Tibial artery (tissue), 4 donors: Measurements from ENCODE around the gene TMEM63A.

Source experiments
- DNase-seq, 2 donors: peaks; one replicate each; pipeline ENCODE4 v3.0.0-alpha.2; 2019
- H3K27ac ChIP-seq, 2 donors: fragments of 200-600 bp; sonication (generic) in 1 of 2; 1 replicate in 1 of 2; 2 replicates in 1 of 2; pipeline ENCODE4 v1.5.1; 2018 to 2019; ENCODE audit warnings: mild to moderate bottlenecking in 1 of 2
- H3K27me3 ChIP-seq, 2 donors: fragments of 200-600 bp; sonication (generic) in 1 of 2; one replicate each; pipeline versions ENCODE4 v1.5.1 to v1.6.0; 2016 to 2019
- H3K36me3 ChIP-seq, 3 donors: fragments of 200-600 bp; sonication (generic) in 2 of 3; one replicate each; pipeline ENCODE4 v1.5.1; 2016 to 2019; ENCODE audit warnings: mild to moderate bottlenecking in 2 of 3
- H3K4me1 ChIP-seq, 4 donors: fragments of 200-600 bp; sonication (generic) in 2 of 4; 1 replicate in 3 of 4; 2 replicates in 1 of 4; pipeline ENCODE4 v1.5.1; 2016 to 2019
- H3K4me3 ChIP-seq, 2 donors: fragments of 200-600 bp; sonication (generic) in 1 of 2; 1 replicate in 1 of 2; 2 replicates in 1 of 2; pipeline ENCODE4 v1.5.1; 2018 to 2019; ENCODE audit warnings: mild to moderate bottlenecking in 2 of 2
- H3K9me3 ChIP-seq, 3 donors: fragments of 200-600 bp; sonication (generic) in 1 of 3; one replicate each; pipeline ENCODE4 v1.5.1; 2016 to 2019
- CTCF ChIP-seq, 2 experiments: fragments of 200-600 bp in 1 of 2; fragments of 450-650 bp in 1 of 2; IDR thresholded peaks; one replicate each; pipeline ENCODE4 v1.5.1; 2017 to 2019; ENCODE audit warnings: antibody characterized with exemption in 2 of 2, mild to moderate bottlenecking in 1 of 2, moderate library complexity in 1 of 2
- intact Hi-C: fragments of 100-400 bp; cut with DNase I; formaldehyde crosslinking; loops from one replicate; pipeline ENCODE4 v1.15.0; 2023; ENCODE audit warnings: low total_unique reads

TMEM63A gene

GRCh38 chr1:225845097-225845496 lies 37.1 kb downstream of the TMEM63A start:
- intact Hi-C loops, result loop anchor here (5.0 to 10.0 kb wide), 3 partner anchors 68 to 373 kb away; partner anchors contain the start of genes ENAH and SRP9
- Histone ChIP-seq H3K4me1 (peaks cover 0 to 9% (median 6%) of the 10 kb centered on the region in 4 donors), H3K27me3 (no peaks in the 10 kb centered on the region), H3K4me3 (no peak overlapping the region), H3K27ac (peak overlapping the region; percentile 11 to 54), H3K36me3 (peaks cover 0 to 88% (median 34%) of the 10 kb centered on the region in 3 donors), H3K9me3 (no peaks in the 10 kb centered on the region)
- no peak for TF ChIP-seq CTCF (IDR thresholded peaks at IDR 0.05)
- DNase-seq, result no peak

GRCh38 chr1:225844236-225845061 lies 37.7 kb downstream of the TMEM63A start:
- Histone ChIP-seq H3K27ac (no peak overlapping the region), H3K4me1 (peaks cover 0 to 9% (median 6%) of the 10 kb centered on the region in 4 donors), H3K4me3 (no peak overlapping the region), H3K27me3 (no peaks in the 10 kb centered on the region), H3K9me3 (no peaks in the 10 kb centered on the region), H3K36me3 (peaks cover 0 to 88% (median 38%) of the 10 kb centered on the region in 3 donors)
- intact Hi-C loops, result loop anchor here (5.0 to 10.0 kb wide), 3 partner anchors 67 to 372 kb away; partner anchors contain the start of genes ENAH and SRP9
- DNase-seq, result no peak
- no peak for TF ChIP-seq CTCF (IDR thresholded peaks at IDR 0.05)

GRCh38 chr1:225843426-225843795 lies 38.8 kb downstream of the TMEM63A start:
- Histone ChIP-seq H3K27ac (no peak overlapping the region), H3K4me1 (peaks cover 0 to 9% (median 6%) of the 10 kb centered on the region in 4 donors), H3K9me3 (no peaks in the 10 kb centered on the region), H3K27me3 (no peaks in the 10 kb centered on the region), H3K36me3 (peaks cover 6 to 88% (median 48%) of the 10 kb centered on the region in 3 donors), H3K4me3 (no peak overlapping the region)
- TF ChIP-seq CTCF (IDR thresholded peaks at IDR 0.05), result no peak
- intact Hi-C loops, result loop anchor here (10.0 kb wide), 1 partner anchor 189 kb away; the partner anchor contains the start of gene ENAH
- no peak for DNase-seq

- H3K4me3 ChIP-seq, result no peak overlapping the region
- H3K27ac ChIP-seq, result no peak overlapping the region
- no peaks in the 10 kb centered on the region for H3K27me3 ChIP-seq
- peaks cover 6 to 88% (median 48%) of the 10 kb centered on the region in 3 donors for H3K36me3 ChIP-seq
- H3K9me3 ChIP-seq, result no peaks in the 10 kb centered on the region
- TF ChIP-seq CTCF (IDR thresholded peaks at IDR 0.05), result no peak
- no peak for DNase-seq
- intact Hi-C loops, result loop anchor here (10.0 kb wide), 1 partner anchor 188 kb away; the partner anchor contains the start of gene ENAH
- H3K4me1 ChIP-seq, result peaks cover 0 to 9% (median 6%) of the 10 kb centered on the region in 4 donors
Measured at GRCh38 chr1:225842788-225843425, 39.3 kb downstream of the TMEM63A start.

- no peak overlapping the region for H3K27ac ChIP-seq
- DNase-seq, result no peak
- H3K36me3 ChIP-seq, result peaks cover 6 to 85% (median 39%) of the 10 kb centered on the region in 3 donors
- no peak for TF ChIP-seq CTCF (IDR thresholded peaks at IDR 0.05)
- H3K27me3 ChIP-seq, result no peaks in the 10 kb centered on the region
- H3K9me3 ChIP-seq, result no peaks in the 10 kb centered on the region
- intact Hi-C loops, result loop anchor here (10.0 kb wide), 1 partner anchor 187 kb away; the partner anchor contains the start of gene ENAH
- peaks cover 0 to 9% (median 6%) of the 10 kb centered on the region in 4 donors for H3K4me1 ChIP-seq
- no peak overlapping the region for H3K4me3 ChIP-seq
Measured at GRCh38 chr1:225842074-225842473, 40.1 kb downstream of the TMEM63A start.
